Stimulated activated CD4-positive, alpha-beta T cell treated with anti-CD3 and anti-CD28 coated beads, Interleukin-15, amount 100 ng/mL, for 1 hour (primary cell): ENCODE results near the gene COBLL1.

Experiments used
- DNase-seq, 2 donors: peaks; one replicate each; pipeline ENCODE4 v3.0.0-alpha.2; 2020; ENCODE audit warnings: low read depth in 1 of 2, low spot score in 1 of 2

Gene COBLL1

DNA sequence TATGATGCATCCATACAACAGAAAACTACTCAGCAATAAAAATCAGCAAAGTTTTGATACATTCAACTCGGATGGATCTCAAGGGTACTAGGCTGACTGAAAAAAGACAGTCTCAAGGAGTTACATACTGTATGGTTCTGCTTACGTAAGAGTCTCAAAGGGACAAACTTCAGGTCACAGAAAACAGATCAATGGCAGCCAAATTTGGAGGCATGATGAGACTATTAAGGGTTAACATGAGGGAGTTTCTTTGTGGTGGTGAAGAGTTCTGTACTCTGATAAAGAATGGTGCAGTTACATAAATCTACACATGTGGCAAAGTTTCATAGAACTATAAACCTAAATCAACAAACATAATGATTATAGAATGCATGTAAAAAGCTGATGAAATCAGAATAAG, 81.4 kb downstream of the COBLL1 start:
- no peak for DNase-seq

DNA sequence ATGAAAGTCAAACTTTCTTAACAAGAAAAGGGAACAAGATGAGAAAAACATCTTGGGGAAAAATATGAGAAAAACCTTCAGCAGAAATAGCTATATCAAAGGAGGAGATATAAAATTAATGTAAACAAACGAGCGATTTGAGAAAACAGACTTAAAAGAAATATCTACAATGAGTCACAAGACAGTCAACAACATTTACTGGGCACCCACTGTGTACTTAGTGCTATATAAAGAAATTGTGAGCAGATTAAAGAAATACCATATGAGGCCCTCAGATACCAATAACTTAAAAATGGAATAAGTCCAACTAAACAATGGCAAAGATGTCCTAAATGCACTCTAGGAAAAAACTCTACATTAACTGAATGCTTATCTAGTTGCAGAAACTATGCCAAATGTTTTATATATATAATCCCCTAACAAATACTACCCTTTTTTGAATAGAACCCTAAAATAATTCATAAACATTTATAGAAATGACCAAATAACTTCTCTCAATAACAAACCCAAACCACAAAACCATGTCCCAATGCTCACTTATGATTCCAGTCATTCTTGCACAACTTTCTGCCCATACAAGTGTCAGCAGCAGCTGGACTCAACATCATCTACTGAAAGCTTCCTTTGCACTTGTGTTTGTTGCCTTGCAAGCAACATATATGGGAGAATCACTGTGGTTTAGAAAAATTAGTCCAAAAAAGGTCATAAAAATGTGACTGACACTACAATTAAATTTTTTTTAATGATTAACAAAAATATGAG, 83.5 kb downstream of the COBLL1 start:
- no peak for DNase-seq

DNA sequence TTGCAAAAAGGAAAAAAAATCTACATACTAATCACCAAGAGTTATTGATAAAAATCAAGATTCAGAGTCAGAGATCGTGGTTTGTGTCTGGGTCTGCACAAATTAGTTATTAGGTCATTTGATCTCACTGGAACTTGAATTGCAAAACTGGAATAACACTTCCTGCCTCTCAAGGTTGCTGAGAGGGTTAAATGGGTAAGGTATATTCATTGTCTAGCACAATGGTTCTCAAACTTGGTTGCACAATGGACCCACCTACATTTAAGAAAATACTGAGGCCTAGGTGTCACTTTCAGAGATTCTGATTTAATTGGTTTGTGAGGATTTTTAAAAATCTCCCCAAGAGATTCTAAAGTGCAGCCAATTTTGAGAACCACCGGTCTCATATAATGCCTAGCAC, 84.8 kb downstream of the COBLL1 start:
- no peak for DNase-seq

DNA sequence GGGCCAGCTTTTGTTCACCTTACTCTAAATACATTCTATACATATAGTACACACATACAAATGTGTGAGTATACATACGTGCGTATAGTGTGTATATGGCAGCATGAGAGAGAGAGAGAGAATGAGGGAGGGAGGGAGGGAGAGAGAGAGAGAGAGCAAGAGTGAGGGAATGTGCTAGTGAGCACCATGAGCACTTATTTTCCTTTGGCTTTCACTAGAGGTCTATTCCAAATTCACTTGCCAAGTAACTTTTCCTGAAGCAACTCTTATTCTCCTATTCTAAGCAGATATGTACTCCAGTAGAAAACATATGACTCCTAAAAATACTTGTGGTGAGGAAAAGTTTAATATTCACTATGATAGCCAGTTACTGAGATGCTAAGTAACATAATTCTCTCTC, 85.7 kb downstream of the COBLL1 start:
- no peak for DNase-seq

DNA sequence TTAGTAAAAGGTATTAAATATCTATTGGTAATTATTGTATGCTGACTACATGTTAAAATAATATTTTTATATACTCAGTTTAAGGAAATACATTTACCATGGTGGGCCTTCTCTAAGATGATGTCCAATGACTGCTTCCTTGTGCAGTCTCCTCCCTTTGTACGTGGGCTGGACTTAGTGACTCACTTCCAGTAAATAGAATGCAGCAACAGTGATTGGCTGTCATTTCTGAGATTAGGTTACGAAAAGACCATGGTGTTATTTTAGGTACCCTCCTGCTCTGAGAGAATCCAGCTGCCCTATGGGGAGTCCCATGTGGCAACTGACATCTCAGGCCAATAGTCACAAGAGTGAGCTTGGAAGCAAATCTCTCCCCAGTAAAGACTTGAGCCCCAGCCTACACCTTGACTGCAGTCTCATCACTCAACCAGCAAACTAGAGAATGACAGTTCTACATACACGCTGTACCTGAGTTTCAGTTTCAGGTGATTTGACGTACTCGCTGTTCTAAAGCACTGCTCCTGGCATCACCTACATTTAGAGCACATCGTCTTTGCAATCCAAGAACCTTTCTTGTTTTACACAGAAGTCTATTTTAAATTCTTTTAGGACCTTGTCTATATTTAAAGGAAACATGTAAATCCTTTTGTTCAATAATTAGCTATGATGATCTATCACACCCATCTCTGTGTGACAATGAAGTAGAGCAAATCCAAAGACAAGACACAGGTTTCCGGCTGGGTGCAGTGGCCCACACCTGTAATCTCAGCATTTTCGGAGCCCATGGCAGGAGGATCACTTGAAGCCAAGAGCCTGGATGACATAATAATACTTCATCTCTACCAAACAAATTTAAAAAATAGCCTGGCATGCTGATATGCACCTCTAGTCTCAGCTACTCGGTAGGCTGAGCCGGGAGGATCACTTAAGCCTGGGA, 87.2 kb downstream of the COBLL1 start:
- no peak for DNase-seq

DNA sequence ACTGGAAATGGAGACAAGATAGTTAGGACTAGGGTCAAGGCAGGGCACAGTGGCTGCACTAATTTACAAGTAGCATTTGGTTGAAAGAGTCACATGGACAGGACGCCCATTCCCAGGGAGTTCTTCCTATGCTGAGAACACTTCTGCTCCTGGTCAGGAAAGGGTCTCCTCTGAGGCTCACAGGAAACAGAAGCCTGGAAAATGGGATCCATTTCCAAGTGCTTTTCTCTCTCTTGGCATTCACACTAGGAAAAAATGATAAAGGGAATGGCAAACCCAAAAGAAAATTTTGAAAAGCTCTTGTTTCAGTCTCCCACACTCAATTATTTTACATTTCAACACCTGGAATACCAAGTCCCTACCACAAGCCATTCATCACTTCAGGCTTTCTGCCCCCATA, 88.7 kb downstream of the COBLL1 start:
- no peak for DNase-seq

DNA sequence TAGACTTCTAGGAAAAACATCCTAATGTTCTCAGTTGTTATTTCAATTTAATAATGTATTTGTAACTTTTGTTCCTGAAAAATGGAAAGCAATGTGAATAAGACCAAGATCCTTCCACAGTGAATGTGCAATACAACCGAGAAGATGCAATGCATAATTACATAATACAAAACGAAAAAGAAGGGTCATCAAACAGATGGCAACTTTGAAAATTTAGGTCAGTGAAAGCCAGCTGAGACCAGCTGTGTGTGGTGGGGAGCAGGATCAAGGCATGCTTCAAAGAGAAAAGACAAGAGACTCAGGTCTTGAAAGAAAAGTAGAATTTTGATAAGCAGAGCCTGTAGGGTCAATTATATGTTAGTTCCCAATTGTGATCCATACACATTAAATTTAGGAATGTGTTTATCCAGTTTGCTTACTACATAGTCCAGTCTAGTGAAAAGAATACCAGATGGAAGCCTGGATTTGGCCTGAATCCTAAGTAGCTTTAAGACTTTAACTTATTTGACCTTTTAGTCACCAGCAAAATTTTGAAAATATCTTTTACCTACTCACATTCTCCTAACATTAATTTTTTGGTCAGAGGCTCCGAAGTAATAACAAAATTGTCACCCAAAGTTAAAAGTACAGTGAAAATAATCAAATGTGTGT, 93.7 kb downstream of the COBLL1 start:
- DNase-seq, result no peak

DNA sequence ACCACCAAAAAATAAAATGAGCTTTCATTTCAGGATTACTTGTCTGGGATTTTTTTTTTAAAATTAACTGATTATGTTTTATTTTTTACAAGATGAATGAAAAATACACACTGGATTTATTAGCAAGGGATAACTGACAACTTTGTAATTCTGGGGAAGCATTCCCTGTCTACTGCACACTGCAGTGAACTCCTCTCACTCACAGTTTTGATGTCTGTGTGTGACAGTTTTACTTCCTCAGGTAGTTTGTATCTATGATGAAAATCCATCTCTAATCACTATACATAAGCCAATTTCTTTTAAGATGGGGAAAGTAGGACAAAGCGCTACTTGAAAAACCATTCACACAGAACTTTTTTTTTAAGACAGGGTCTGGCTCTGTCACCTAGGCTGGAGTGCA, 94.5 kb downstream of the COBLL1 start:
- DNase-seq, result no peak

DNA sequence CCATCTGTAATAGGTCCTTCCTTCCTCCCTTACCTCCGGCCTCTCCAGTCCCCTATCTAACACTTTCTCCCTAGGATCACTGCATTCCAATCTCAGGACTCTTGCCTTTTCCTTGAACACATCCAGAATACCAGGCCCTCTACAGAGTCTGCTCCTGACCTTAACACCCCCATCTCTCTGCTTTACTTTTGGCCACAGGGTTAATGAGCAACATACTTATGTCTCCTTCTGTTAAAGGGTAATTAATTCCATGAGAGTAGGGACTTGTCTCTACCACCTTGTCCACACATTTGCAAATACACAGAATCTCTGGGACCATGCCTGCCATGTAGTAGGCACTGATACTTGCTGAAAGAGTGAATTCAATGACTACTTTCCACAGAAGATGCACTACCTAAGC, 94.9 kb downstream of the COBLL1 start:
- DNase-seq, result no peak

DNA sequence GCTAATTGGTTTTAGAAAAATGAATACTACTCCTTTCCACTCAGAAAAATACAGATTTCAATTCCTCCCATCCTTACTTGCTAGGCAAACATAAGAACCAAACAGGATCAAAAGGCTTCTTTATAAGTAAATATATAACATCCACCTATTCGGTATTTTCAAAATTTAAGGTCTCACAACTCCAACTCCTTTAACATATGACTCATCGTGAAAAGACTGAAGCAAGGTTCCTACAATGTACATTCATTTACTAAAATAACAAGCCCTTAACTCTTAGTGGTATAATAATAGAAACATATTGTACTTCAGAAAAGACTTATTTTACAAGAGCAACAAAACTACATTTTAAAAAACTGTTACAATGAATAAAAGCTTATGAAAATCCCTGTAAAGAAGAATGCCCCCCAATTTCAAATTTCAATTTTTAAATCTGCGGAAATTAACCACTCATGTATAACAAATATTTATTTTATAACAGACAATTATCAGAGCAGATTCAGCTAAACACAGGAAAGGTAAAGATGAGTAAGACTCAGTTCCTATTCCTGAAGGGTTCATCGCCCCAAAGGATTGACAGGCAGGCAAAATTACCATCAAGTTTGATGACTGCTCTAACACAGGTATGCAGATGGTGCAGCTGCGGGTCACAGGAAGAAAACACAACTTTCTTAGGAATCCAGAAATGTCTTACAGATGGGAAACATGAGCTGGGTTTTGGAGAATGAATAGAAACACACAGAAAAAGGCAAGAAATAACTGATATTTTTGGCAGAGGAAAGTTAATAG, 96.4 kb downstream of the COBLL1 start:
- no peak for DNase-seq

DNA sequence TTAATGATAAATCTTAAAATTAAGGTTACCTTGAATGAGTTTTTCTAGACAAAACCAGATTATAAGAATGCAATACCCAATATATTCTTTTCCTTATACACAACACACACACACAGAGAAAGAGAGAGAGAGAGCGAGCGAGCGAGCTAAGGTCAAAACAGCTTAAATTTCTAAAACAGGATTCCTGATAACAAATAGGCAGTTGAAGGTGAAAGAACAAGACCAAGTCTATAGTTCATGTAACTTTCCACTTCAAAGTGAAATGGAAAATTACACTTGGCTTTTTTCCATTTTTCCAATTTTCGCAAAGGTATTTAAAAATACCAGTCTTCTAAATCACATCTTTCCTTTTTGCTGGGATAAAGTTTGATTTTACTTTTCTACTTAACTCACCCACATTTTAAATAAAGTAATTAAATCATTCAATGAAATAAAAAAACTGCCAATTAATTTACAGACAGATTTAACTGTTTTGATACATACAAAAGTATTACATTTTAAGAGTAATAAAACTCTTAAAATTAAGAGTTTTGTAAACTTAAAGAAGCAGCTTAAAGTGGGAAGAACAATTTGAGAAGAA, 98.8 kb downstream of the COBLL1 start:
- DNase-seq, result no peak

DNA sequence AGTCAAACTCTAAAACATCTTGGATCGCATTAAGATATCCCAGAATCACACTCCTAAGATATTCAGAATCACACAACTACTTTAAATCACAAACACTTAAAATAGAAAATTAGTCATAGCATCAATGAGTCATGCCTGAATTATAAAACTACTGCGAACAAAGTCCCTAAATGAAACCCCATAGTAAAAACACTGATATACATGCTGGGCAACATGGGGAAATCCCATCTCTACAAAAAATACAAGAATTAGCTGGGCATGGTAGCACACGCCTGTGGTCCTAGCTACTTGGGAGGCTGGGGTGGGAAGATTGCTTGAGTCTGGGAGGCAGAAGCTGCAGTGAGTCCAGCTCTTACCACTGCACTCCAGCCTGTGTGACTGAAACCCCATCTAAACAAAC, 101.7 kb downstream of the COBLL1 start:
- no peak for DNase-seq

DNA sequence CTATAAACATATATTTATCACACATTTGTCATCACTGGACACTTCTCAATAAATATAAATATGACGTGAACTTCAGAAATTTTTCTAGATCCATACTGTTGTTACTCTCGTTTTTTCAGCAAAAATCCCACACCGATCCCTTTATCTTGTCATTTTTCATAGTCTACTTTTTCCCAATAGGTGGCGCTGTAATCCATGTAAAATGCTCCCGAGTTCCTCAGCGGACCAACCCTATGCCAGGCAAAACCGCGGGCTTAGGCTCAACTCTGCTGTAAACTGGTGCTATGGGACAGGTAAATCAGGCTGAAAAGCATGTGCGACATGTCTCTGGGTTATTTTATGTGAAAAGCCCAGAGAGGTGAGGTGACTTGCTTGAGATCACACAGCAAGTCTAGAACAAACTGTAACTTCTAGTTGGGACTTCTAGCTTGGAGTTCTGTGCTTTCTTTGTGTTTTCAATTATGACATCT, 104.0 kb downstream of the COBLL1 start:
- no peak for DNase-seq

DNA sequence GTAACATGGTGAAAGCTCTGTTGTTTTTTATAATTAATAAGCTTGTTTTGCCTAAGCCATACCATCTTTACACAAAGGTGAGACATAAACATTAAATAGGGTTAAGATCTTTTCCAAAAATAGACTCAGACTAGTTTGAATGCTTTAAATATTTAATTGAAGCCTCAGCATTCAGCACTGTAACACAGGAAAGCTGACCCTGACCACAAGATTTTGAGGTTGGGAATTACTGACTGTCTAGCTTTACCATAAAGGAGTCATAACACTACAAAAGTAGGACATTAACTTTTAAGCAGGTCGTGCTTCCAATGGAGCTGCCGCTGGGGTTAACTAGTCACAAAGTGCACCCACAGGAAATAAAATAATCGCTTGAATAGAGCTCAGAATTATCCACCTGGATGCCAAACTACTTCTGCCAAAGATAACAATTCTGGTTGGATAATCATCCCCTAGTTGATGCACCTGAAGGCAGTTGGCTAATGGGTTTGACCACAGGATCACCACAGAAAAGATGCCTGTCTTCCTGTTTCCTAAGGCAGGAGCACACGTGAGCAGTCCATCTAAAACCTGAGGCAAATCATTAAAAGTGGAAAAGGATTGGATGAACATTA, 106.2 kb downstream of the COBLL1 start:
- no peak for DNase-seq

DNA sequence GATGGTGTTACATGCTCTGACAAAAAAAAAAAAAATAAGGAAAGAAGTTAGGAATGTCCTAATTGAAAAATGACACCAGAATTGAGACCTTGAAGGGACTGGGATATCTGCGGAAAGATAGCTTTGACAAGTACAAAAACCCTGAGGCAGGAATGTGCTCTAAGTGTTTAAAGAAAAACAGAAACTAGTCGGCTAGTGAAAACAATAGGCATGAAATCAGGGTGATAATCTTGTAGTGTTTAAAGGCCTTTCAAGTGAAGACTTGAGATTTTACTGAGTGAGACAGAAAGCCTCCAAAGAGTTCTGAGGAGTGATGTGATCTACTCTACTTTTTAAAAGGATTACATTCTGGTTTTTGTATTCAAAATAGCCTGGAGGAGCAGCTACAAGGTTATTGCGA, 107.4 kb downstream of the COBLL1 start:
- DNase-seq, result no peak

DNA sequence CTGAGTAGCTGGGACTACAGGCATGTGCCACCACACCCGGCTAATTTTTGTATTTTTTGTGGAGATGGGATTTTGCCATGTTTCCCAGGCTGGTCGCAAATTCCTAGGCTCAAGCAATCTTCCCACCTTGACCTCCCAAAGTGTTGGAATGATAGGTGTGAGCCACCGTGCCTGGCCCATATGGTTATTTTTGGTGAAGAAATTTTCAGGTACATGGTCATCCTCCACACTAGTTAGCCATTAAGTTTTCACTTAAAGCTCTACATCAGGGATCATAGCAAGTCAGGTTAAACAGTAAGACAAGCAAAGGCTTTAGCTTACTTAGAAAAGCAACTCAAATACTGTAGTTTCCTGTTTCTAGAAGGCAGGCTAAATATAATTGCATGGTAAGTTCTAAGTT, 116.1 kb downstream of the COBLL1 start:
- DNase-seq, result no peak

DNA sequence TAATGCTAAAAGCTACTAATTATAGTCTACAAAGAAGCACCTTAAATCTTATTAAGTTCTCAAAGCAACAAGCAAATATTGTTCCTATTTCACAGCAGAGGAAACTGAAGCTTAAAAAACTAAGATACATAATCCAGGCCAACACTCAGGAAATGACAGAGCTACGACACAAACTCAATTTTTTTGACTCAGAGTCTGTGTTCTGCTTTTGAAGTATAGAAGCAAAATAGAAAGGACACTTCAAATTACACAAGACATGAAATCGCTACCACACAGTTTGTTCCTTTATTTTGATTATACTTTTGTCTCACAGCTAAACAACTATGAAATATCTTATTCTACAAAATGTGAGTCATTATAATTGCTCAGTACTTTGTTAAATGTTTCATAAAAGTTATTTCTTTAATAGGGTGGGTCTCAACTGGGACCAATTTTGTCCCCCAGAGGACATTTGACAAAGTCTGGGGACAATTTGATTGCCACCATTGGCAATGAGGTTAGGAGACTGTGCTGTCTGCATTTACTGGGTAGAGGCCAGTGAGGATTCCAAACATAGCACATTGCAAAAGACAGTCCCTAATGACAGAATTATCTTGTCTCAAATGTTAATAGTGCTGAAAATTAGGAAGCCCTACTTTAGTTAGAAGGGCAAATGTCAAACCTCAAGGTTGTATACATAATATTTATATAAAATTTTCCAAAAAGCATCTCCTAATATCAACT, 118.8 kb downstream of the COBLL1 start:
- DNase-seq, result no peak

DNA sequence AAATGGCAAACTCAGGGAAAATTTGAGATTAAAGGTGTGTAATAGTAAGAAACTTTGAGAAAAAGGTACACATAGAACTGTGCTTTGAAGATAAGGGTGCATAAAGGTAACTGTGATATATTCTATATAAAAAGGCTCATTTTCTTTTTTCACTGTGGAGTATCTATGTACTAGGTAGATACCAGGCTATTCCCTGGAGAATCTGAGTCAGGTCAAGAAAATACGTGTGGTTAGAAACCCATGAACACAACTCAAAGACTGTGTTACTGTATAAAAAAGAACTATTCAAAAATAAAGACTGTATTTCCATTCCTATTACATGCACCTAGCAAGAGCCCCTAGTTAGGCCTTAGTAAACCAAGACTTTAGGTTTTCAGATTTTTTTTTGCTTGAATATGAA, 120.2 kb downstream of the COBLL1 start:
- DNase-seq, result no peak
